SK-N-SH (cell line): ENCODE measurements around the gene PTPRG. TPM values are rescaled to one million over a fixed set of nuclear protein-coding genes. Genes with fewer than 3 reads are reported as not detected.
"Not testable (repeated sequence)": the region's sequence is repeated elsewhere in the genome, so short reads cannot be mapped to it uniquely, and the experiment has no call there.

Source experiments
- CTCF ChIA-PET: fragments of 300-600, 350-600 bp; formaldehyde crosslinking; extraction: SDS; loops from one replicate; lab custom pipeline; 2021; lab: Yijun Ruan, JAX
- POLR2A ChIA-PET: fragments of 350-600 bp; sonication (Branson Sonifier 250); formaldehyde crosslinking; extraction: SDS; loops from one replicate; lab custom pipeline; 2020; ENCODE audit warnings: antibody characterized with exemption, inconsistent platforms; lab: Yijun Ruan, JAX
- DNase-seq: peaks from one replicate; pipeline ENCODE4 v3.0.0; 2012
- H2AFZ ChIP-seq: fragments of 200-600 bp; sonication (generic); 2 replicates; pipeline ENCODE4 v1.8.1; 2016; ENCODE audit warnings: antibody characterized with exemption, mild to moderate bottlenecking, low read depth
- H3F3A ChIP-seq: fragments of 200-600 bp; sonication (generic); replicated peaks from 2 replicates; pipeline ENCODE3; 2016; ENCODE audit warnings: antibody characterized with exemption, mild to moderate bottlenecking; ENCODE audit not compliant: insufficient read depth
- H3K27ac ChIP-seq, 2 experiments: fragments of 200-500 bp in 1 of 2; fragments of 200-600 bp in 1 of 2; sonication (Bioruptor generic) in 1 of 2; sonication (generic), shearing (Covaris generic) in 1 of 2; 2 replicates each; pipeline versions ENCODE4 v1.5.1 to v1.6.1; 2014 to 2016; ENCODE audit warnings: low read depth in 2 of 2, inconsistent platforms in 1 of 2, low read length in 1 of 2, mild to moderate bottlenecking in 1 of 2, mixed read lengths in 1 of 2
- H3K27me3 ChIP-seq: fragments of 200-600 bp; sonication (generic), shearing (Covaris generic); 2 replicates; pipeline ENCODE4 v1.6.1; 2016; ENCODE audit warnings: mixed run types; ENCODE audit not compliant: insufficient read depth
- H3K36me3 ChIP-seq, 2 experiments: fragments of 200-500 bp in 1 of 2; fragments of 200-600 bp in 1 of 2; sonication (Bioruptor generic) in 1 of 2; sonication (generic) in 1 of 2; replicated peaks in 1 of 2; 2 replicates each; pipeline versions ENCODE3 to v1.5.1; 2014 to 2016; ENCODE audit warnings: low read length in 1 of 2, mild to moderate bottlenecking in 1 of 2; ENCODE audit not compliant: insufficient read depth in 2 of 2, control insufficient read depth in 1 of 2
- H3K4me1 ChIP-seq, 2 experiments: fragments of 200-500 bp in 1 of 2; fragments of 200-600 bp in 1 of 2; sonication (Bioruptor generic) in 1 of 2; sonication (generic), shearing (Covaris generic) in 1 of 2; 2 replicates each; pipeline versions ENCODE4 v1.5.1 to v1.6.1; 2014 to 2016; ENCODE audit warnings: low read depth in 1 of 2, low read length in 1 of 2, mixed run types in 1 of 2; ENCODE audit not compliant: insufficient read depth in 2 of 2, control insufficient read depth in 1 of 2
- H3K4me2 ChIP-seq: fragments of 200-600 bp; sonication (generic), shearing (Covaris generic); 2 replicates; pipeline ENCODE4 v1.6.1; 2017; ENCODE audit warnings: mixed run types
- H3K4me3 ChIP-seq, 2 experiments: fragments of 200-500 bp in 1 of 2; fragments of 200-600 bp in 1 of 2; sonication (Bioruptor generic) in 1 of 2; sonication (generic), shearing (Covaris generic) in 1 of 2; 2 replicates each; pipeline versions ENCODE4 v1.5.1 to v1.8.1; 2014 to 2016; ENCODE audit warnings: low read depth in 2 of 2, inconsistent platforms in 1 of 2, low read length in 1 of 2, mild to moderate bottlenecking in 1 of 2, mixed read lengths in 1 of 2, moderate library complexity in 1 of 2
- H3K79me2 ChIP-seq: fragments of 200-600 bp; sonication (generic); 2 replicates; pipeline ENCODE4 v1.8.1; 2017; ENCODE audit warnings: mild to moderate bottlenecking; ENCODE audit not compliant: insufficient read depth
- H3K9ac ChIP-seq: fragments of 200-600 bp; sonication (generic); 2 replicates; pipeline ENCODE4 v1.6.1; 2017; ENCODE audit warnings: mixed run types
- H3K9me2 ChIP-seq: fragments of 200-600 bp; sonication (generic); 2 replicates; pipeline ENCODE4 v1.6.1; 2017; ENCODE audit warnings: mixed run types
- H3K9me3 ChIP-seq: fragments of 200-600 bp; sonication (generic); 2 replicates; pipeline ENCODE4 v1.6.1; 2017; ENCODE audit warnings: mixed run types, mild to moderate bottlenecking, moderate library complexity
- H4K20me1 ChIP-seq: fragments of 200-600 bp; sonication (generic); 2 replicates; pipeline ENCODE4 v1.6.1; 2017; ENCODE audit warnings: mild to moderate bottlenecking, mixed run types; ENCODE audit not compliant: insufficient read depth
- ELF1 ChIP-seq: IDR thresholded peaks from 2 replicates; pipeline ENCODE4 v1.4.0; 2012
- FOXJ3 ChIP-seq: sonication (generic); formaldehyde crosslinking; IDR thresholded peaks from 2 replicates; pipeline ENCODE4 v1.5.1; 2020; ENCODE audit warnings: mild to moderate bottlenecking, missing genetic modification reagents
- GABPA ChIP-seq: IDR thresholded peaks from 2 replicates; pipeline ENCODE4 v1.4.0; 2012; ENCODE audit warnings: low read depth, mild to moderate bottlenecking
- GATA2 ChIP-seq: sonication (generic); formaldehyde crosslinking; IDR thresholded peaks from 2 replicates; pipeline ENCODE4 v1.5.0; 2020; ENCODE audit warnings: mild to moderate bottlenecking, missing genetic modification reagents
- IRF3 ChIP-seq: fragments of 150-350 bp; IDR thresholded peaks from 2 replicates; pipeline ENCODE4 v1.6.1; 2016; ENCODE audit warnings: mild to moderate bottlenecking, low read depth, low read length
- JUND ChIP-seq: IDR thresholded peaks from 2 replicates; pipeline ENCODE4 v1.4.0; 2012
- RAD21 ChIP-seq: IDR thresholded peaks from 2 replicates; pipeline ENCODE4 v1.6.1; 2012; ENCODE audit warnings: mild to moderate bottlenecking, low read length
- REST ChIP-seq: IDR thresholded peaks from 2 replicates; pipeline ENCODE4 v1.6.1; 2012; ENCODE audit warnings: mild to moderate bottlenecking, low read depth, low read length, moderate library complexity
- RXRA ChIP-seq: IDR thresholded peaks from 2 replicates; pipeline ENCODE4 v1.4.0; 2012; ENCODE audit warnings: low read depth, mild to moderate bottlenecking, borderline replicate concordance
- TEAD4 ChIP-seq: IDR thresholded peaks from 2 replicates; pipeline ENCODE4 v1.4.0; 2012; ENCODE audit warnings: mild to moderate bottlenecking, borderline replicate concordance; ENCODE audit not compliant: insufficient read depth
- WGBS: methylation state at CpG from one replicate; pipeline ENCODE4 v1.1.6; 2017; ENCODE audit warnings: low lambda C conversion rate; 5-methylcytosine and 5-hydroxymethylcytosine counted together
- polyA plus RNA-seq, 3 experiments: library from polyadenylated mRNA; depleted of rRNA; stranded (reverse); fragments of >200 nt; gene quantifications; 2 replicates each; pipeline ENCODE4 v1.2.3, GENCODE V29; 2012
- TF ChIP-seq, protein P1 (sequence below): IDR thresholded peaks from 2 replicates; pipeline ENCODE4 v1.4.0; 2012; ENCODE audit warnings: low read depth, borderline replicate concordance

The PTPRG gene
- polyA plus RNA-seq, 1 of the 3 experiments (the other 2 are of a cell fraction): 14.1 TPM

DNA sequence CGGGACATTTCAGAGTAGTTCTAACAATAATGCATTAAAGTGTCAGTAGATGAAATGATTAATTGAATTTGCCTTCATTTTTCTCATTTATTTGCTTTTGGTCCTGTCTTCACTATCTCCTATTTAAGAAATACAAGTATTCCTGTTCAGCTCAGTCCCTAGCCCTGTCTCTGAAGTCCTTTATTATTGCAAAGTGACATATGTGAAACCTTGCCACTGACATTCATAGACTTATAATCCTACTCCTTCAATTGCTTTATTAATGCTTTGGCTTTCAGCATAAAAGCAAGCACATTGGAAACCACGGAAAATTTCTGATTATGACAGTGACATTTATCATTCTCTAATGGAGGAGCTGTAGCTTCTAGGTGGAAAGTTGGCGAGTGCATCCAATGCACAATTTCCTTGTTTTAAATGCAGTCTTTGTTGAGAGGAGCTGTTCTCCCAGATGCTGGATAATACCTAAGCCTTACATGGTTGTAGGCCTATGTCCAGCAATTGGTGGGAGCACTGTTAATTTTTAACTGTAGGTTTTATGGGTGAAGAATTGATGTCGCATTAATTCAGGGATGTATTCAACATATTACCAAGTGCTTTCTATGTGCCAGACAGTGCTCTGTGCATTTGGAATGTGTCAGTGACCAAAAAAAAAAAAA lies 474.2 kb downstream of the PTPRG start:
- Histone ChIP-seq H3K4me3 (no peak overlapping the region), H3K9me2 (no peaks in the 10 kb centered on the region), H3K79me2 (no peaks in the 10 kb centered on the region), H3K36me3 (no peaks in the 10 kb centered on the region), H3K27ac (no peak overlapping the region), H3K27me3 (no peaks in the 10 kb centered on the region), H3K4me2 (no peak overlapping the region), H3K9me3 (no peaks in the 10 kb centered on the region), H3K9ac (no peak overlapping the region), H4K20me1 (no peaks in the 10 kb centered on the region), H2AFZ (no peak overlapping the region), H3F3A (no peaks in the 10 kb centered on the region), H3K4me1 (peaks cover 0 to 4% of the 10 kb centered on the region in 2 experiments; a peak in 2 of 4 replicates)
- CTCF ChIA-PET: interaction anchor here (0.6 to 1.6 kb wide), 3 partner anchors 9 to 342 kb away, joined by 3 to 6 read pairs (median 4); no protein-coding TSS in a partner anchor
- POLR2A ChIA-PET: no interaction called here
- DNase-seq: no peak
- TF ChIP-seq GATA2 (no peak), IRF3 (no peak), TEAD4 (no peak), GABPA (no peak), FOXJ3 (no peak), RXRA (no peak), JUND (no peak), REST (no peak)
- WGBS: 83% methylated on average over 4 of the region's 4 CpGs

DNA sequence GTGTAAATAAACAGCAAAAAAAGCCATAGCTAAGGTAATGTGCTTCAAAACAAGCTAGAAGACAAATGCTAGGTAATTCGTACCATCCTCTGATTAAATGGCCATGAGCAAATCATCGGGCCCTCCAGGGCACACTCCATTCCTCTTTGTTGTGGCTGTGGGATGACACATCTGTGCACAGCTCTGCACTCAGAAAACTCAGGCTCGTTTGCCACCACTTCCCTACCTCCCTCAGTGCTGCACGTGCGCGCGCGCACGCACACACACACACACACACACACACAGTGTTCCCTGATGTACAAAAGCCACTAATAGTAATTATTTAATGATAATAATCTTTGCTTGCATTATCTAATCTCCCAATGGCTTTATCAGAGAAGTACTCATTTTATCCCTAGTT lies 475.4 kb downstream of the PTPRG start:
- Histone ChIP-seq H3K4me1 (peaks cover 0 to 4% of the 10 kb centered on the region in 2 experiments; a peak in 2 of 4 replicates), H3K9ac (no peak overlapping the region), H4K20me1 (no peaks in the 10 kb centered on the region), H3K9me3 (no peaks in the 10 kb centered on the region), H3K27me3 (no peaks in the 10 kb centered on the region), H3K4me2 (no peak overlapping the region), H3F3A (no peaks in the 10 kb centered on the region), H3K9me2 (no peaks in the 10 kb centered on the region), H3K27ac (no peak overlapping the region), H3K4me3 (no peak overlapping the region), H3K36me3 (no peaks in the 10 kb centered on the region), H3K79me2 (no peaks in the 10 kb centered on the region), H2AFZ (no peak overlapping the region)
- TF ChIP-seq, protein P1, sequence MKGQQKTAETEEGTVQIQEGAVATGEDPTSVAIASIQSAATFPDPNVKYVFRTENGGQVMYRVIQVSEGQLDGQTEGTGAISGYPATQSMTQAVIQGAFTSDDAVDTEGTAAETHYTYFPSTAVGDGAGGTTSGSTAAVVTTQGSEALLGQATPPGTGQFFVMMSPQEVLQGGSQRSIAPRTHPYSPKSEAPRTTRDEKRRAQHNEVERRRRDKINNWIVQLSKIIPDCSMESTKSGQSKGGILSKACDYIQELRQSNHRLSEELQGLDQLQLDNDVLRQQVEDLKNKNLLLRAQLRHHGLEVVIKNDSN: no peak
- TF ChIP-seq RAD21 (no peak), TEAD4 (no peak), ELF1 (no peak)
- CTCF ChIA-PET: interaction anchor here (1.6 kb wide), 1 partner anchor 8 kb away, joined by 6 read pairs; no protein-coding TSS in a partner anchor
- DNase-seq: peak; percentile 10
- POLR2A ChIA-PET: no interaction called here
- 77% methylated on average over 9 of the region's 9 CpGs for WGBS

DNA sequence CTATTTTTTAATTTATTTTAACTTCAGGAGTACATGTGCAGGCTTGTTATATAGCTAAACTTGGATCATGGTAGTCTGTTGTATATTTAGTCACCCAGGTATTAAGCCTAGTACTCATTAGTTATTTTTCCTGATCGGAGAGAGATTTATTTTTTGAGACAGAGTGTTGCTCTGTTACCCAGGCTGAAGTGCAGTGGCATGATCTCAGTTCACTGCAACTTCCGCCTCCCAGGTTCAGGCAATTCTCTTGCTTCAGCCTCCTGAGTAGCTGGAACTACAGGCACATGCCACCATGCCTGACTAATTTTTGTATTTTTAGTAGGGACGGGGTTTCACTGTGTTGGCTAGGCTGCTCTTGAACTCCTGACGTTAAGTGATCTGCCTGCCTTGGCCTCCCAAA lies 477.4 kb downstream of the PTPRG start:
- WGBS: 97% methylated on average over 4 of the region's 4 CpGs
- H3K36me3 ChIP-seq, H3F3A ChIP-seq, H2AFZ ChIP-seq, CTCF ChIA-PET, H3K9ac ChIP-seq, H3K4me1 ChIP-seq, H3K9me2 ChIP-seq, POLR2A ChIA-PET, H3K4me2 ChIP-seq, H3K4me3 ChIP-seq, H3K9me3 ChIP-seq, H3K27ac ChIP-seq, DNase-seq, H3K27me3 ChIP-seq, H3K79me2 ChIP-seq, H4K20me1 ChIP-seq: not testable (repeated sequence)
